ENCODE results near the gene IGFBPL1. TPM values are rescaled to one million over a fixed set of nuclear protein-coding genes. Genes with fewer than 3 reads are reported as not detected.

Gene IGFBPL1
- total and polyA plus RNA-seq, 4 donors: 0.08 TPM; not detected in 3

DNA sequence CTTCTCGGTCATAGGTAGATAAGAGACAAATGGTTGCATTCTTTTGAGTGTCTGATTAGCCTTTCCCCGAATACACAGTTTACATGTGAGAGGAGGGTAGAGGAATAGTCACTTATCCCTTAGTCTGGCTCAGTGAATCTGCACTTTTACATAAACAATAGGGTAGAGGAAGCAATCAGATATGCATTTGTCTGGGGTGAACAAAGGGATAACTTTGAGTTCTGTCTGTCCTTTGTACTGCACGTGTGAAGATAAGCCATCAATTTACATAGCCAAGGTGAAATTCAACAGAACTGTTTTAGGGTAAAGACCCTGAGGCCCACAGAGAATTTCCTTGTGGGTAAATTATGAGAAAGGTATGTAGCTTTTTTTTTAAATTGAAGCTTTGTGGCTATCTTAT is 10.1 kb upstream of the IGFBPL1 start:
- Histone ChIP-seq H3K36me3 (ENCODE audit: control insufficient read depth in 4 of 4, insufficient read depth in 3 of 4, low read depth in 1 of 4, low read length in 3 of 4) (no peaks in the 10 kb centered on the region), H3K27ac (ENCODE audit: low read depth in 1 of 2, low read length in 2 of 2) (no peak overlapping the region), H3K9me3 (ENCODE audit: control insufficient read depth in 4 of 4, low read length in 3 of 4) (no peaks in the 10 kb centered on the region), H3K4me1 (ENCODE audit: control insufficient read depth in 4 of 4, insufficient read depth in 4 of 4, low read length in 3 of 4) (peaks cover 0 to 13% (median 7%) of the 10 kb centered on the region in 4 donors), H3K9ac (ENCODE audit: low read depth in 1 of 2, low read length in 2 of 2) (no peak overlapping the region), H3K4me3 (ENCODE audit: low read depth in 1 of 3, low read length in 3 of 3) (no peak overlapping the region), H3K27me3 (ENCODE audit: control insufficient read depth in 4 of 4, insufficient read depth in 4 of 4, low read length in 3 of 4) (no peaks in the 10 kb centered on the region)
- no peak for DNase-seq (ENCODE audit: low spot score)
- WGBS: 69% methylated on average over 3 of the region's 3 CpGs
- TF ChIP-seq JUND (IDR thresholded peaks at IDR 0.05) (no peak), FOXA2 (IDR thresholded peaks at IDR 0.05) (no peak), GABPA (IDR thresholded peaks at IDR 0.05 in 1 of 2, conservative IDR thresholded peaks at IDR 0.05 in 1 of 2) (no peak), TAF1 (conservative IDR thresholded peaks at IDR 0.05) (no peak), EGR1 (IDR thresholded peaks at IDR 0.05; ENCODE audit: low read depth in 2 of 2) (no peak), RXRA (IDR thresholded peaks at IDR 0.05) (no peak), YY1 (IDR thresholded peaks at IDR 0.05) (no peak), NR2F2 (IDR thresholded peaks at IDR 0.05) (no peak), HNF4A (conservative IDR thresholded peaks at IDR 0.05) (no peak), FOXA1 (IDR thresholded peaks at IDR 0.05) (no peak), HNF4G (IDR thresholded peaks at IDR 0.05) (no peak), RAD21 (IDR thresholded peaks at IDR 0.05) (no peak)
- TF ChIP-seq, protein P1, sequence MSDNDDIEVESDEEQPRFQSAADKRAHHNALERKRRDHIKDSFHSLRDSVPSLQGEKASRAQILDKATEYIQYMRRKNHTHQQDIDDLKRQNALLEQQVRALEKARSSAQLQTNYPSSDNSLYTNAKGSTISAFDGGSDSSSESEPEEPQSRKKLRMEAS (IDR thresholded peaks at IDR 0.05): no peak
- TF ChIP-seq, protein P2, sequence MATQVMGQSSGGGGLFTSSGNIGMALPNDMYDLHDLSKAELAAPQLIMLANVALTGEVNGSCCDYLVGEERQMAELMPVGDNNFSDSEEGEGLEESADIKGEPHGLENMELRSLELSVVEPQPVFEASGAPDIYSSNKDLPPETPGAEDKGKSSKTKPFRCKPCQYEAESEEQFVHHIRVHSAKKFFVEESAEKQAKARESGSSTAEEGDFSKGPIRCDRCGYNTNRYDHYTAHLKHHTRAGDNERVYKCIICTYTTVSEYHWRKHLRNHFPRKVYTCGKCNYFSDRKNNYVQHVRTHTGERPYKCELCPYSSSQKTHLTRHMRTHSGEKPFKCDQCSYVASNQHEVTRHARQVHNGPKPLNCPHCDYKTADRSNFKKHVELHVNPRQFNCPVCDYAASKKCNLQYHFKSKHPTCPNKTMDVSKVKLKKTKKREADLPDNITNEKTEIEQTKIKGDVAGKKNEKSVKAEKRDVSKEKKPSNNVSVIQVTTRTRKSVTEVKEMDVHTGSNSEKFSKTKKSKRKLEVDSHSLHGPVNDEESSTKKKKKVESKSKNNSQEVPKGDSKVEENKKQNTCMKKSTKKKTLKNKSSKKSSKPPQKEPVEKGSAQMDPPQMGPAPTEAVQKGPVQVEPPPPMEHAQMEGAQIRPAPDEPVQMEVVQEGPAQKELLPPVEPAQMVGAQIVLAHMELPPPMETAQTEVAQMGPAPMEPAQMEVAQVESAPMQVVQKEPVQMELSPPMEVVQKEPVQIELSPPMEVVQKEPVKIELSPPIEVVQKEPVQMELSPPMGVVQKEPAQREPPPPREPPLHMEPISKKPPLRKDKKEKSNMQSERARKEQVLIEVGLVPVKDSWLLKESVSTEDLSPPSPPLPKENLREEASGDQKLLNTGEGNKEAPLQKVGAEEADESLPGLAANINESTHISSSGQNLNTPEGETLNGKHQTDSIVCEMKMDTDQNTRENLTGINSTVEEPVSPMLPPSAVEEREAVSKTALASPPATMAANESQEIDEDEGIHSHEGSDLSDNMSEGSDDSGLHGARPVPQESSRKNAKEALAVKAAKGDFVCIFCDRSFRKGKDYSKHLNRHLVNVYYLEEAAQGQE (IDR thresholded peaks at IDR 0.05): no peak
- TF ChIP-seq, protein P3, sequence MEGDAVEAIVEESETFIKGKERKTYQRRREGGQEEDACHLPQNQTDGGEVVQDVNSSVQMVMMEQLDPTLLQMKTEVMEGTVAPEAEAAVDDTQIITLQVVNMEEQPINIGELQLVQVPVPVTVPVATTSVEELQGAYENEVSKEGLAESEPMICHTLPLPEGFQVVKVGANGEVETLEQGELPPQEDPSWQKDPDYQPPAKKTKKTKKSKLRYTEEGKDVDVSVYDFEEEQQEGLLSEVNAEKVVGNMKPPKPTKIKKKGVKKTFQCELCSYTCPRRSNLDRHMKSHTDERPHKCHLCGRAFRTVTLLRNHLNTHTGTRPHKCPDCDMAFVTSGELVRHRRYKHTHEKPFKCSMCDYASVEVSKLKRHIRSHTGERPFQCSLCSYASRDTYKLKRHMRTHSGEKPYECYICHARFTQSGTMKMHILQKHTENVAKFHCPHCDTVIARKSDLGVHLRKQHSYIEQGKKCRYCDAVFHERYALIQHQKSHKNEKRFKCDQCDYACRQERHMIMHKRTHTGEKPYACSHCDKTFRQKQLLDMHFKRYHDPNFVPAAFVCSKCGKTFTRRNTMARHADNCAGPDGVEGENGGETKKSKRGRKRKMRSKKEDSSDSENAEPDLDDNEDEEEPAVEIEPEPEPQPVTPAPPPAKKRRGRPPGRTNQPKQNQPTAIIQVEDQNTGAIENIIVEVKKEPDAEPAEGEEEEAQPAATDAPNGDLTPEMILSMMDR (IDR thresholded peaks at IDR 0.05; ENCODE audit: low read depth, low read length, missing input control): no peak
- TF ChIP-seq, protein P4, sequence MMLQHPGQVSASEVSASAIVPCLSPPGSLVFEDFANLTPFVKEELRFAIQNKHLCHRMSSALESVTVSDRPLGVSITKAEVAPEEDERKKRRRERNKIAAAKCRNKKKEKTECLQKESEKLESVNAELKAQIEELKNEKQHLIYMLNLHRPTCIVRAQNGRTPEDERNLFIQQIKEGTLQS (IDR thresholded peaks at IDR 0.05): no peak
- TF ChIP-seq, protein P5, sequence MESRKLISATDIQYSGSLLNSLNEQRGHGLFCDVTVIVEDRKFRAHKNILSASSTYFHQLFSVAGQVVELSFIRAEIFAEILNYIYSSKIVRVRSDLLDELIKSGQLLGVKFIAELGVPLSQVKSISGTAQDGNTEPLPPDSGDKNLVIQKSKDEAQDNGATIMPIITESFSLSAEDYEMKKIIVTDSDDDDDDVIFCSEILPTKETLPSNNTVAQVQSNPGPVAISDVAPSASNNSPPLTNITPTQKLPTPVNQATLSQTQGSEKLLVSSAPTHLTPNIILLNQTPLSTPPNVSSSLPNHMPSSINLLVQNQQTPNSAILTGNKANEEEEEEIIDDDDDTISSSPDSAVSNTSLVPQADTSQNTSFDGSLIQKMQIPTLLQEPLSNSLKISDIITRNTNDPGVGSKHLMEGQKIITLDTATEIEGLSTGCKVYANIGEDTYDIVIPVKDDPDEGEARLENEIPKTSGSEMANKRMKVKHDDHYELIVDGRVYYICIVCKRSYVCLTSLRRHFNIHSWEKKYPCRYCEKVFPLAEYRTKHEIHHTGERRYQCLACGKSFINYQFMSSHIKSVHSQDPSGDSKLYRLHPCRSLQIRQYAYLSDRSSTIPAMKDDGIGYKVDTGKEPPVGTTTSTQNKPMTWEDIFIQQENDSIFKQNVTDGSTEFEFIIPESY (IDR thresholded peaks at IDR 0.05): no peak

Data from liver (tissue), 9 donors.